ENCODE results near the gene AKAP1.

- TF ChIP-seq CTCF (IDR thresholded peaks at IDR 0.05) (no peak), POLR2A (IDR thresholded peaks at IDR 0.05) (no peak), POLR2AphosphoS5 (IDR thresholded peaks at IDR 0.05) (no peak)
Measured at GRCh38 chr17:57106836-57107497, 21.9 kb downstream of the AKAP1 start.

Measured in prostate gland (tissue), 2 donors.